NOMO-1 treated with dmso at 0.1 percent for 144 hours (cell line): Measurements from ENCODE around the gene PGM1.
A peak's percentile ranks its signal among the peaks of the same experiment; 100 is the strongest.

Experiments used
- DNase-seq: peaks from one replicate; lab custom pipeline; 2025; ENCODE audit not compliant: unreplicated experiment; lab: John Stamatoyannopoulos, UW

PGM1 gene

GRCh38 chr1:63600248-63600647, 7.0 kb downstream of the PGM1 start:
- DNase-seq = no peak

GRCh38 chr1:63601061-63601460, 7.8 kb downstream of the PGM1 start:
- DNase-seq = no peak

GRCh38 chr1:63601463-63601862, 8.3 kb downstream of the PGM1 start:
- no peak for DNase-seq

GRCh38 chr1:63601912-63602311, 8.7 kb downstream of the PGM1 start:
- no peak for DNase-seq

- DNase-seq = no peak
Measured at GRCh38 chr1:63602629-63603028, 9.4 kb downstream of the PGM1 start.

- no peak for DNase-seq
Measured at GRCh38 chr1:63603810-63604209, 10.6 kb downstream of the PGM1 start.

GRCh38 chr1:63607322-63607721, 14.1 kb downstream of the PGM1 start:
- no peak for DNase-seq

- DNase-seq = no peak
Measured at GRCh38 chr1:63611231-63611630, 18.0 kb downstream of the PGM1 start.

- no peak for DNase-seq
Measured at GRCh38 chr1:63612564-63612963, 19.4 kb downstream of the PGM1 start.

GRCh38 chr1:63612971-63613370, 19.8 kb downstream of the PGM1 start:
- no peak for DNase-seq

GRCh38 chr1:63615768-63616420, 22.7 kb downstream of the PGM1 start:
- DNase-seq = peak; percentile 9

GRCh38 chr1:63617450-63617849, 24.2 kb downstream of the PGM1 start:
- no peak for DNase-seq

GRCh38 chr1:63618011-63618410, 24.8 kb downstream of the PGM1 start:
- no peak for DNase-seq

- no peak for DNase-seq
Measured at GRCh38 chr1:63619558-63619957, 26.3 kb downstream of the PGM1 start.

GRCh38 chr1:63620671-63621070, 27.5 kb downstream of the PGM1 start:
- no peak for DNase-seq

- no peak for DNase-seq
Measured at GRCh38 chr1:63621075-63621474, 27.9 kb downstream of the PGM1 start.

GRCh38 chr1:63621698-63622097, 28.5 kb downstream of the PGM1 start:
- no peak for DNase-seq

GRCh38 chr1:63622849-63623566, 29.8 kb downstream of the PGM1 start:
- DNase-seq = no peak

GRCh38 chr1:63623952-63624351, 30.7 kb downstream of the PGM1 start:
- no peak for DNase-seq

GRCh38 chr1:63624911-63625310, 31.7 kb downstream of the PGM1 start:
- no peak for DNase-seq

- DNase-seq = no peak
Measured at GRCh38 chr1:63626222-63626621, 33.0 kb downstream of the PGM1 start.

- no peak for DNase-seq
Measured at GRCh38 chr1:63628607-63629006, 35.4 kb downstream of the PGM1 start.

GRCh38 chr1:63630238-63630637, 37.0 kb downstream of the PGM1 start:
- no peak for DNase-seq
